GM19463 (cell line): Measurements from ENCODE around the gene PAXX.
"Not testable (repeated sequence)": the region's sequence is repeated elsewhere in the genome, so short reads cannot be mapped to it uniquely, and the experiment has no call there.

Experiments
- ATAC-seq: cut with Tn5 transposase; IDR thresholded peaks from one replicate; pipeline ENCODE4 v1.9.1; 2021; ENCODE audit warnings: mild to moderate bottlenecking, moderate library complexity; ENCODE audit not compliant: unreplicated experiment

PAXX gene

GRCh38 chr9:137000177-137000930, 8.1 kb downstream of the PAXX start:
- ATAC-seq, result peak; percentile 68

GRCh38 chr9:137001857-137002645, 9.8 kb downstream of the PAXX start:
- no peak for ATAC-seq

GRCh38 chr9:137002646-137003041, 10.4 kb downstream of the PAXX start:
- ATAC-seq, result no peak

- not testable (repeated sequence) for ATAC-seq
Measured at GRCh38 chr9:137004285-137004684, 12.1 kb downstream of the PAXX start.

DNA sequence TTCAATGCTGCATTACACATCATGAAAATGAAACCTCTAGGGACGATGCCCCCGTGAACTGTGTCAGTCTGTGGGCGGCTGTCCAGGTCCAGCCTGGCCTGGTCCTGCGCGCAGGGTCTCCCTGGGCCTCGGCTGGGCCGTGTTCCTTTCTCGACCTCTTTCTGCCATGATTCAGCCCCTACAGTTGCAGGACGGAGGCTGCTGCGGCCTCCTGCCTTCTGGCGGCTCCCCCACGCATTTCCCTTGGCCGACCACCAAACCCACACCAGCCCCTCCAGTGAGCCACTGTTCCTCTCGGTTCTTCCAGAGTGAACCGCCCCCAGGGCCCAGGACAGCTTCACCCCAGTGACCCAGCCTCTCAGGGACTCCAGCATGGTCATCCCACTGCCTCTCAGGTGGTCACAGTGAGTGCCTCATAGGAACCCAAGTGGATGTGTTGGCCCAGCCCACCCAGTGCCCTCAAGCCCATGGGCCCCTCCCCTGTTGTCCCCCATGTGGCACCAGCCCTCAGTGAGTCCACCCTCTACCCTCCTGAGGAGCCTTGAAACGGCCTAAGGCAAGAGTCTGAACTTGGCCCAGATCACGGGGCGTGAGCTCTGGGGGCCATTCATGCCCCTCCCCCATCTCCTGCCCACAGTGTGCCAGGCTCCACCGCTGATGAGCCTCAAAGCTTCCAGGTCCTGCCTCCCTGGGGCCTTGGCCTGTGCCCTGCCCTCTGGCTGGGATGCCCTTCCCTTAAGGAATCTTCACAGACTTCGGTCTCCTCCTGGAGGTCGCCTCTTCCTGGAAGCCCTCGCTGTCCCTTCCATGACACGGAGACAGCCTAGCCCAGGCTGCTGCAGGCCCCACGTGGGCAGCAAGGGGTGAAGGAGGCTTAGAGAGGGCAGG, 14.1 kb downstream of the PAXX start:
- no peak for ATAC-seq

DNA sequence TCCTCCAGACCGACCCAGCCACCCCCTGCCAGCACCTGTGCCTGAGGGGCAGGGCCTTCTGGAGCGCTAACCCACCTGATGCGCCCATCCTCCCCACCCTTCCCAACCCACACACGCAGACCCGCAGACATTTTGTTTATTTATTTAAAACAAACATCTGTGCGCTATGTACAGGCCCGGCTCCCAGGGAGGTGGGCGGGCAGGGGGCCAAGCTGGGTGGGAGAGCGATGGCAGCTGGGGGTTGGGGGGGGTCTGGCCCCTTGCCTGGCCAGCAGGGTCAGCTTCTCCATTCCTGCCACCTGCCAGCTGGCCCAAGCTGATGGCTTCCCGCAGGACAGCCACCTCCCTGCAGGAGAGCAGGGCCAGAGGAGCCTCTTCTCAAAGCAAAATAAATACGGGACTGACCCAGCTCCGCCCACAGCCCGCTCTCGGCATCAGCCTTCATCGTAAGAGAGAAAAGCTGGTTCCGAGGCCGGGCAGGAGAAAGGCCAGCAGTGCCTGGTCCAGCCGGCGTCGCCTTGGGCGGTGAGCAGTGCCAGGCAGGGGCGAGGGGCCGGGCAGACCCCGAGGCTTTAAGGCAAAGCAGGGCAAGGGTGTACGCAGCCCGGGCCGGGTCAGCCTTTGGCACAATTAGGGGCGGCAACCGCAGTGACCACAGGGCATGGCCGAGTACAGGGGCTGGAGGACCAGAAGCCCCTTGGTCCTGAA, 15.0 kb downstream of the PAXX start:
- ATAC-seq, result no peak

- ATAC-seq, result no peak
Measured at GRCh38 chr9:137007816-137008270, 15.6 kb downstream of the PAXX start.

DNA sequence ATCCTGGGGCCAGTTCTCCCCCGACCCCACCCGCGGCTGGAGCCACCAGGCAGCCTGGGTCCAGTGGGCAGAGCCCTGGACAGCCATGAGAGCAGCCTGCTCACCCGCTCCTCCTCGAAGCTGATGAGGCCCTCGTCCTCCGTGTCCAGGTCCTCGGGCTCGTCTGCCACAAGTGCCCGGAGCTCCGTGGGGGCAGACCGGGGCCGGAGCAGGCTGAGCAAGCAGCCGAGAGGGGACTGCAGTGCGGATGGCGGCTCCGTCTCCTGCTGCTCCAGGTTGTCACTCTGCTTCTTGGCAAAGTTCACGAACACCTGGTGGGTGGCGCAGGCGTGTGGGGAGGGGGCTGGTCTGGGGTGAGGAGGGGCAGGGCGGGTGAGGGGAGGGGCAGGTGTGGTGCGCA, 16.1 kb downstream of the PAXX start:
- ATAC-seq, result no peak

GRCh38 chr9:137009217-137009616, 17.0 kb downstream of the PAXX start:
- ATAC-seq, result no peak

DNA sequence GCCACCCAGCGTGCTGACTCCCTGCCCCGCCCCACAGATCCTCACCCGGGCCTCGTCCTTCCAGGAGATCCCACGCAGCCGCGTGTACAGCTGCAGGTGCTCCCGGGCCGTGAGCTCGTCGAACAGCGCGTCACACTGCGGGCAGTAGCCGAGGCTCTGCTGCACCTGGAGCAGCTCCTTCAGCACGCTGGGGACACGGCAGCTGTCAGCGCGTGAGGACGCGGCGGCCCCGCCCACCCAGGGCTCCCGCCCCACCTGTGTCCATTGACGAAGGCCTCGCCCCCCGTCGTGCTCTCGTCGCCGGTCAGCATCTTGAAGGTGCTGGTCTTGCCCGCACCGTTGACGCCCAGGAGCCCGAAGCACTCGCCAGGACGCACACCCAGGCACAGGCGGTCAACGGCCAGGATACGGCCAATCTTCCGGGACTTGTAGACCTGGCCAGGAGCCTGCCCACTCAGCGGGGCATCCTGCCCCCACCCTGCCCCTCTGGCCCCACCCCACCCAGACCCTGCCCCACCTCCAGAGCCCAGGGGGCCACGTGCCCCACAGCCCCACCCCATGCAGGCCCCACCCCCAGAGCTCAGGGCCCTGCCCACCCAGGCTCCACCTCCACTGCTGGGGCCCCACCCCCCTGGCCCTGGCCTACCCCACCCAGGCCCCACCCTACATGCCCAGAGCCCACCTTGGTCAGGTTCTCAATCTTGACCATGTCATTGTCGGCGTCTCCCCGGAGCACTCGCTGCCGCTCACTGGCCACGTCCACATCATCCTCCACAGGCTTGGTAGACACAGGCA, 17.9 kb downstream of the PAXX start:
- no peak for ATAC-seq

DNA sequence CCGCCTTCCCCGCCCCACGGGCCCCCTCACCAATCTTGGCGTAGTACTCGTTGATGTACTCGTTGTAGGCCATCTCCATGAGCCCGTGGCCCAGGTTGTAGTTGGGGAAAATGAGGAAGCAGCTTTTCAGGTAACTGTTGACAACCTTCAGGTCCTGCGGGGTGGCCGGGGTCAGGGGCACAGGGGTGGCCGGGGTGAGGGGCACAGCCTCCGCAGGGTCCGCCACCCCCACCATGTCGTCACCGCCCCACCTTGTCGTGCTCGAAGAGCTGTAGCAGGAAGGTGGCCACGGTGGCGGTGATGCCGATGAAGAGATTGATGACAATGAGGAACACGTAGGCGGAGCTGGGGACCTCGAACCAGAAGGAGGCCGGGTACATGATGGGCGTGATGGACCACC, 18.9 kb downstream of the PAXX start:
- no peak for ATAC-seq

DNA sequence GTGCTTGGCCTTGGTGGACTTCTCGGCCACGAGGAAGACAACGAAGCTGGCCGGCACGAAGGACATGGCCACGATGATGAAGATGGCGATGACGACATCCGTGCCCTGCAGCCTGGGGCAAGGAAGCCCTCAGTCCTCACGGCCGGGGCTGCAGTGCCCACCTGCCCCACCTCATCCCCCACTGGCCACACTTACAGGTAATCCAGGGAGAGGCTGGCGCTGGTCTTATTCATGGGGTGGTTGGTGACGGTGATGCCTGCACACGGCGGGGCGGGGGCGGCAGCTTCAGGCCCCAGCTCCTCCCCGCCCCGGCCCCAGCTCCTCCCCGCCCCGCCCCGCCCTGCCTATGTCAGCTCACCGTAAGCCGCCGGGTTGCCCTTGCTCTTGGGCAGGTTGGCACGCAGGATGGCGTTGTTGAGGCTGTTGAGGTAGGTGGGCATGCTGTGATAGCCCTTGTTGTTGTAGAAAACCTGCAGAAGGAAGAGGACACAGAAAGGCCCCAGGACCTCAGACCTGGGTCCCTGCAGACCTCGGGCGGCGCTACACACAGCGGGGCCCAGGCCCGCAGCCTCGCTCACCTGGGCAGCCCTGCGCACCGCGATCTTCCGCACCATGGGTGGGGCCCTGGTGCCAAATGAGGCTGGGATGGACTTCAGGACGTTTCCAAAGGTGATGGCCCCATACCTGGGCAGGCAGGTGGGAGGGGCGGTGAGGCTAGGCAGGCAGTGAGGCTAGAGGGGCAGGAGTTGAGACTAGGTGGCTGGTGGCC, 19.9 kb downstream of the PAXX start:
- no peak for ATAC-seq

DNA sequence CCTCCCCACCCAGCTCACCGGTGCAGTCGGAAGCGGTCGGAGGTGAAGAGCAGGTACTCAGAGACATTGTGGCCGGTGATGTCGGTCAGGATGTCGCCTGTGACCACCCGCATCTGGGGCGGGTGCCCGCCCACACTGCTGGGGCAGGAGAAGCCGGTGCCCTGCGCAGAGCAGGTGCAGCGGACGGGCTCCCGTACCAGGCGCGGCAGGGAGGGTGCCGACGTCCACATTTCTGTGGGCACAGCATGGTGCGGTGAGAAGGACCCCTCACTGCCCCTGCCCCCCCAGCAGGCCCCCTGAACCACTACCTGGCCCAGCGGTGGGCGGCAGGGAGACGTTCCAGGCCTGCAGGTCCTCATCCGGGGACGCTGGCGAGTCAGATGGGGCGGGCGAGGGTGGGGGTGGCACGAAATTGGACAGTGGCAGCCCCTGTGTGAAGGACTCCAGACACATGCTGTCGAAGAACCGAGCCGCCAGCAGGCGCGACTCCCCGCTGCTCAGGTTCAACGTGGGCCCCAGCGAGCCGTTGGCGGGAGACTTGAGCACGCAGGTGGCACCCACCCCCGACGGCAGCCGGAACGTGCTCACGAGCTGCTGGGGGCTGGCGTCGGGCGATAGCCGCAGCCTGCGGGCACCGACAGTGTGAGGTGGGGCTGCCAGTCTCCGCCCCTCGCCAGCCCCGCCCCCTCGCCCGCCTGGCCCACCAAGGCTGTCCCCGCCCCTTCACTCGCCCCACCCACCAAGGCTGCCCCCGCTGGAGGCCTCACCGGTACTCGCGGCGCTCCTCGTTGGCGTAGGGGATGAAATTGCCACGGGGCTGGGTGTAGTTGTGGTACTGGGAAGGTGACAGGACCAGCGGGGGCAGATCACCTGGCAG, 20.7 kb downstream of the PAXX start:
- no peak for ATAC-seq

- no peak for ATAC-seq
Measured at GRCh38 chr9:137013571-137013940, 21.3 kb downstream of the PAXX start.

- no peak for ATAC-seq
Measured at GRCh38 chr9:137014166-137014565, 21.9 kb downstream of the PAXX start.

DNA sequence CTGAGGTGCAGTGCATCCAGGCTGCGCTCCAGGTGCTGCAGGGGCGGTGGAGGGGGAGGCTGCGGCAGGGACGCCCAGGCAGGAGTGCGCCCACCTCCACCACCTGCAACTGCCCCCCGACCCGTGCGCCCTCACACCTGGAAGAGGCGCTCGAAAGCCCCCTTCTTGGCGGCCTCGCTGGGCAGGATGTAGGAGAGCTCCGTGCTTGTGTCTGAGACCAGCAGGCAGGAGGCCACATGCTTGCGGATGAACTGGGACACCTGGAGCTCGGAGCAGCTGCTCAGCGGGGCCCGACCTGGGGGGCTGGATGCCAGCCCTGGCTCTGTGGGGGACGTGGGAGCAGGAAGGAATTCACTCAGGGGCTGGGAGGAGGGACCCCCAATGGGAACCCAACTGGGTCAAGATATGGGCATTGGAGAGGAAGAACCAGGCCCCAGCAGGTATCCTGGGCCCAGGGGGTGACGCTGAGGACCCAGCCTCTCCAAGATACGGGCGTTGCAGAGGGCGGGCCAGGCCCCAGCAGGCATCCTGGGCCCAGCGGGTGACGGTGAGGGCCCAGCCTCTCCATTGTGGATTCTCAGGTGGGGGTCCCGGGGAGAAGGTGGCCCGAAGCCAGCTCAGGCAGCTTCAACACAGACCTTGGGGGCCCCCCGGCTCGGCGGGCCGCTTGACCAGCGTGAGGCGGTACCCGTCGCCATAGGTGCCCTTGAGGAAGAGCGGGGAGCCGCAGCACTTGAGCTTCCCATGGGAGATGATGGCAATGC, 22.7 kb downstream of the PAXX start:
- no peak for ATAC-seq

DNA sequence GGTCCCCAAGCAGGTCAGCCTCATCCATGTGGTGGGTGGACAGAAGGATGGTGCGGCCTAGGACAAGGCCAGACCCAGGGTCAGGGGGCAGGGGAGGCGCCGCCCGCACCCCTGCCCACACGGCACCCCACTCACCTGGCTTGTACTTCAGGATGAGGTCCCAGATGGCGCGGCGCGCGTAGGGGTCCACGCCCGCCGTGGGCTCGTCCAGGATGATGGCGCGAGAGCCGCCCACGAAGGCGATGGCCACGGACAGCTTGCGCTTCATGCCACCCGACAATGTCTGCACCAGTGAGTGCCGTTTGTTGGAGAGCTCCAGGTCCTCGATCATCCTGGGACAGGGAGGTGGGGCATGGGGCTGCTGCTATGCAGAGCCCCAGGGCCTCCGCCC, 23.3 kb downstream of the PAXX start:
- no peak for ATAC-seq
